GM10266 (cell line): ENCODE results near the gene MRPL24.
A peak's percentile ranks its signal among the peaks of the same experiment; 100 is the strongest.

Source experiments
- DNase-seq: peaks from one replicate; pipeline ENCODE4 v3.0.0; 2012; ENCODE audit errors: extremely low spot score
- CTCF ChIP-seq: IDR thresholded peaks from 2 replicates; pipeline ENCODE4 v1.5.1; 2012; ENCODE audit warnings: mild to moderate bottlenecking, low read depth; ENCODE audit not compliant: control insufficient read depth, insufficient read depth; ENCODE audit errors: missing control alignments

MRPL24 gene

GRCh38 chr1:156740237-156740740 is 599 bp downstream of the MRPL24 start:
- DNase-seq, result no peak
- no peak for TF ChIP-seq CTCF

- TF ChIP-seq CTCF, result no peak
- no peak for DNase-seq
Measured at GRCh38 chr1:156738916-156739315, 2.0 kb downstream of the MRPL24 start.

GRCh38 chr1:156738407-156738806 is 2.5 kb downstream of the MRPL24 start:
- DNase-seq, result no peak
- TF ChIP-seq CTCF, result no peak

GRCh38 chr1:156733989-156734584 is 6.8 kb downstream of the MRPL24 start:
- no peak for TF ChIP-seq CTCF
- DNase-seq, result no peak

- peak; percentile 94 for DNase-seq
- TF ChIP-seq CTCF, result no peak
Measured at GRCh38 chr1:156728599-156729462, 12.1 kb downstream of the MRPL24 start, which contains the start of gene ISG20L2. TSS of gene ISG20L2 (minus strand) at chr1:156728766. CDS start at chr1:156727652, 1,114 bp downstream.

GRCh38 chr1:156727926-156728598 is 12.8 kb downstream of the MRPL24 start, which contains the start of gene METTL25B:
TSS of gene METTL25B (plus strand) at chr1:156728469. CDS start at chr1:156729105, 636 bp downstream.
- no peak for TF ChIP-seq CTCF
- peak; percentile 76 for DNase-seq
